Measurements from ENCODE around the gene TMEM192.

GRCh38 chr4:165055601-165056000 lies 57.1 kb downstream of the TMEM192 start:
- TF ChIP-seq ZNF274 (IDR thresholded peaks at IDR 0.05; ENCODE audit: low read depth, low read length) (no peak), YY1 (IDR thresholded peaks at IDR 0.05; ENCODE audit: insufficient read depth, insufficient read length) (no peak)

All from NT2/D1 (cell line).